GM12891 (cell line): ENCODE measurements around the gene HES1.

Experiments used
- POLR2A ChIP-seq: IDR thresholded peaks from 2 replicates; pipeline ENCODE4 v1.6.1; 2011; ENCODE audit warnings: low read depth, low read length, control low read depth
- POLR2AphosphoS5 ChIP-seq: IDR thresholded peaks from 2 replicates; pipeline ENCODE4 v1.6.1; 2011; ENCODE audit warnings: low read depth, low read length, control low read depth

DNA sequence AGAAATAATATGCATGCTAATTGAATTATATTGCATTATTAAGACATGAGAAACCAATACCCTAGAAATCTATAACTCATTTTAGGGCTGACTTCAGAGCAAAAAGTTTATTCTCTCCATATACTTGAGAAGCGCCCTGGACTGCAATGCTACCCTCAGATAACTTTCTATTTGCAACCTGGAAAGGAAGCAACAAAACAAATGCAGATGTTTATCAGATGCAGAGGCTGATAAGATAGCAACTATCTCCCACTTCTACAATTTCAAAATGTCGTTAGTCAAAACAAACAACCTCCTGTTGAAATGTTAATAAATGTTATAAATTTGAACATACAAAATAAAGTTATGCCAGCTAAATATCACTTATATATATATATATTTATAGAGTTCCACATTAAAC, 34.8 kb downstream of the HES1 start:
- TF ChIP-seq POLR2A (no peak), POLR2AphosphoS5 (no peak)
